A549 (cell line): ENCODE measurements around the gene IL2RA. TPM values are rescaled to one million over a fixed set of nuclear protein-coding genes. Genes with fewer than 3 reads are reported as not detected.
"Not testable (repeated sequence)": the region's sequence is repeated elsewhere in the genome, so short reads cannot be mapped to it uniquely, and the experiment has no call there.

Experiments used
- ATAC-seq, 2 experiments: fragments of 200-7000 bp in 1 of 2; fragments of >200 bp in 1 of 2; cut with Nextera tagmentation in 1 of 2; cut with Tn5 transposase in 1 of 2; 3 replicates each; pipeline versions ENCODE4 v1.8.0 to v1.9.1; 2018 to 2020; ENCODE audit warnings: mild to moderate bottlenecking in 1 of 2, moderate library complexity in 1 of 2
- CTCF ChIA-PET: fragments of 300-600 bp; sonication (Branson Sonifier 250); formaldehyde crosslinking; extraction: SDS; loops from one replicate; lab custom pipeline; 2021; ENCODE audit warnings: antibody characterized with exemption, inconsistent platforms; lab: Yijun Ruan, JAX
- POLR2A ChIA-PET: fragments of 350-600 bp; formaldehyde crosslinking; extraction: SDS; loops from one replicate; lab custom pipeline; 2021; ENCODE audit warnings: antibody characterized with exemption, inconsistent platforms; lab: Yijun Ruan, JAX
- DNase-seq, 2 experiments: peaks; one replicate each; pipeline versions ENCODE4 v3.0.0 to v3.0.0-alpha.2; 2011 to 2016; ENCODE audit warnings: low read depth in 1 of 2, low spot score in 1 of 2
- FAIRE-seq: peaks from 2 replicates; lab custom pipeline; 2011; peaks lifted over from hg19 to GRCh38; lab: Jason Lieb, UNC
- H3K27ac ChIP-seq, 2 experiments: fragments of >200 bp; sonication (Bioruptor Twin); formaldehyde crosslinking; 3 replicates each; pipeline ENCODE4 v1.5.1; 2016 to 2017
- H3K4me1 ChIP-seq: fragments of >200 bp; sonication (Bioruptor Twin); formaldehyde crosslinking; 3 replicates; pipeline ENCODE4 v1.6.1; 2016
- H3K4me2 ChIP-seq: fragments of >200 bp; sonication (Bioruptor Twin); formaldehyde crosslinking; 3 replicates; pipeline ENCODE4 v1.6.1; 2016
- H3K4me3 ChIP-seq: fragments of >200 bp; sonication (Bioruptor Twin); formaldehyde crosslinking; 3 replicates; pipeline ENCODE4 v1.5.1; 2016
- H3K9me3 ChIP-seq: fragments of >200 bp; sonication (Bioruptor Twin); formaldehyde crosslinking; 3 replicates; pipeline ENCODE4 v1.6.1; 2016
- ATOH8 ChIP-seq: fragments of 250-450 bp; sonication (Bioruptor Pico); IDR thresholded peaks from 2 replicates; pipeline ENCODE4 v1.5.0; 2020; ENCODE audit warnings: low read depth, mild to moderate bottlenecking, moderate library complexity
- BHLHE40 ChIP-seq: IDR thresholded peaks from 2 replicates; pipeline ENCODE4 v1.6.1; 2012; ENCODE audit warnings: low read depth, low read length, inconsistent platforms
- CBX2 ChIP-seq: fragments of 200-600 bp; sonication (generic); IDR thresholded peaks from 2 replicates; pipeline ENCODE4 v1.6.1; 2016; ENCODE audit warnings: low read depth, mild to moderate bottlenecking, borderline replicate concordance
- CHD2 ChIP-seq: fragments of 150-350 bp; IDR thresholded peaks from 2 replicates; pipeline ENCODE4 v1.6.1; 2014; ENCODE audit warnings: low read length; ENCODE audit not compliant: partially characterized antibody
- ELK1 ChIP-seq: fragments of 150-350 bp; IDR thresholded peaks from 2 replicates; pipeline ENCODE4 v1.6.1; 2014; ENCODE audit warnings: low read depth, mild to moderate bottlenecking, low read length
- GATA3 ChIP-seq: IDR thresholded peaks from 2 replicates; pipeline ENCODE4 v1.6.1; 2012; ENCODE audit warnings: borderline replicate concordance
- HES2 ChIP-seq: fragments of >200 bp; sonication (Bioruptor Twin); formaldehyde crosslinking; IDR thresholded peaks from 2 replicates; pipeline ENCODE4 v1.6.1; 2016
- HMGXB4 ChIP-seq: fragments of 250-450 bp; sonication (Bioruptor Pico); IDR thresholded peaks from 2 replicates; pipeline ENCODE4 v1.5.0; 2021; ENCODE audit warnings: mild to moderate bottlenecking, moderate library complexity, borderline replicate concordance
- HOXB5 ChIP-seq: fragments of 250-450 bp; sonication (Bioruptor Pico); IDR thresholded peaks from 2 replicates; pipeline ENCODE4 v1.5.0; 2020; ENCODE audit warnings: mild to moderate bottlenecking, moderate library complexity
- JUNB ChIP-seq: fragments of >200 bp; sonication (Bioruptor Twin); formaldehyde crosslinking; IDR thresholded peaks from 2 replicates; pipeline ENCODE4 v1.6.1; 2016
- MAFK ChIP-seq: fragments of 450-650 bp; IDR thresholded peaks from 2 replicates; pipeline ENCODE4 v1.6.1; 2014; ENCODE audit not compliant: partially characterized antibody
- NFE2L2 ChIP-seq: fragments of 150-350 bp; conservative IDR thresholded peaks from 2 replicates; pipeline ENCODE4 v1.6.1; 2014; ENCODE audit warnings: low read length
- POLR2A ChIP-seq: IDR thresholded peaks from 2 replicates; pipeline ENCODE4 v1.6.1; 2012; ENCODE audit warnings: mild to moderate bottlenecking, low read length
- RCOR1 ChIP-seq: fragments of 150-350 bp; IDR thresholded peaks from 2 replicates; pipeline ENCODE4 v1.6.1; 2014; ENCODE audit warnings: antibody characterized with exemption, low read length, low read depth
- REST ChIP-seq: fragments of 200-600 bp; sonication (generic); IDR thresholded peaks from 2 replicates; pipeline ENCODE4 v1.6.1; 2016; ENCODE audit warnings: antibody characterized with exemption, mild to moderate bottlenecking, moderate library complexity
- RNF2 ChIP-seq: fragments of 200-600 bp; sonication (generic); IDR thresholded peaks from 2 replicates; pipeline ENCODE4 v1.6.1; 2016; ENCODE audit warnings: low read depth, mild to moderate bottlenecking, antibody characterized with exemption, moderate library complexity, borderline replicate concordance
- USF2 ChIP-seq: fragments of 450-650 bp; IDR thresholded peaks from 2 replicates; pipeline ENCODE4 v1.6.1; 2014; ENCODE audit warnings: antibody characterized with exemption
- WGBS: methylation state at CpG from one replicate; pipeline ENCODE4 v1.1.6; 2017; ENCODE audit errors: missing lambda C conversion rate; 5-methylcytosine and 5-hydroxymethylcytosine counted together
- polyA plus RNA-seq, 4 experiments: library from polyadenylated mRNA; depleted of rRNA in 3 of 4; stranded (reverse); fragments of >200 nt; fragmentation: RNase III in 1 of 4; extraction: RNeasy Plus Mini Kit Qiagen cat#74134 plus additional on column Dnase treatment in 1 of 4; gene quantifications; 2 replicates in 3 of 4; 3 replicates in 1 of 4; pipeline ENCODE4 v1.2.3, GENCODE V29; 2011 to 2017

Gene IL2RA
- polyA plus RNA-seq, 2 of the 4 experiments (the other 2 are of a cell fraction), result not detected

- H3K4me3 ChIP-seq, DNase-seq, H3K27ac ChIP-seq, H3K4me2 ChIP-seq, H3K4me1 ChIP-seq, H3K9me3 ChIP-seq, ATAC-seq, POLR2A ChIA-PET, FAIRE-seq, CTCF ChIA-PET: not testable (repeated sequence)
- whole genome bisulfite sequencing, result 56% methylated on average over 3 of the region's 3 CpGs
Observed at GRCh38 chr10:6064726-6065125, 2.6 kb upstream of the IL2RA start.

- CTCF ChIA-PET, result no interaction called here
- POLR2A ChIA-PET, result no interaction called here
- TF ChIP-seq GATA3, result no peak
- no peak for TF ChIP-seq CBX2
- no peak for TF ChIP-seq USF2
- no peak for TF ChIP-seq ATOH8 (CRISPR knock-in tag)
- TF ChIP-seq CHD2, result no peak
- no peak for TF ChIP-seq HES2
- TF ChIP-seq POLR2A, result no peak
- no peak for TF ChIP-seq NFE2L2
- TF ChIP-seq HMGXB4 (CRISPR knock-in tag), result no peak
- TF ChIP-seq BHLHE40, result no peak
- H3K27ac ChIP-seq, result no peak overlapping the region
- no peak overlapping the region for H3K4me3 ChIP-seq
- FAIRE-seq (no peak), ATAC-seq (no peak), DNase-seq (no peak)
- H3K4me1 ChIP-seq, result no peaks in the 10 kb centered on the region
- H3K9me3 ChIP-seq, result no peaks in the 10 kb centered on the region
- no peak overlapping the region for H3K4me2 ChIP-seq
- WGBS, result 39% methylated on average over 7 of the region's 7 CpGs
Observed at GRCh38 chr10:6064119-6064518, 2.0 kb upstream of the IL2RA start.

- TF ChIP-seq JUNB (no peak), MAFK (no peak), HOXB5 (CRISPR knock-in tag) (no peak), NFE2L2 (no peak), ELK1 (no peak), REST (no peak), RNF2 (no peak), RCOR1 (no peak)
Observed at GRCh38 chr10:6061056-6061455, 1.1 kb downstream of the IL2RA start.

More at GRCh38 chr10:6061056-6061455, 1.1 kb downstream of the IL2RA start:
- ATAC-seq (no peak), FAIRE-seq (no peak), DNase-seq (no peak)
- WGBS, result 65% methylated on average over 8 of the region's 8 CpGs
- no peaks in the 10 kb centered on the region for H3K4me1 ChIP-seq
- CTCF ChIA-PET, result no interaction called here
- H3K4me3 ChIP-seq, result no peak overlapping the region
- no peaks in the 10 kb centered on the region for H3K9me3 ChIP-seq
- H3K27ac ChIP-seq, result no peak overlapping the region
- POLR2A ChIA-PET, result no interaction called here
- no peak overlapping the region for H3K4me2 ChIP-seq
